ENCODE data around the gene NOP14.

The NOP14 gene

DNA sequence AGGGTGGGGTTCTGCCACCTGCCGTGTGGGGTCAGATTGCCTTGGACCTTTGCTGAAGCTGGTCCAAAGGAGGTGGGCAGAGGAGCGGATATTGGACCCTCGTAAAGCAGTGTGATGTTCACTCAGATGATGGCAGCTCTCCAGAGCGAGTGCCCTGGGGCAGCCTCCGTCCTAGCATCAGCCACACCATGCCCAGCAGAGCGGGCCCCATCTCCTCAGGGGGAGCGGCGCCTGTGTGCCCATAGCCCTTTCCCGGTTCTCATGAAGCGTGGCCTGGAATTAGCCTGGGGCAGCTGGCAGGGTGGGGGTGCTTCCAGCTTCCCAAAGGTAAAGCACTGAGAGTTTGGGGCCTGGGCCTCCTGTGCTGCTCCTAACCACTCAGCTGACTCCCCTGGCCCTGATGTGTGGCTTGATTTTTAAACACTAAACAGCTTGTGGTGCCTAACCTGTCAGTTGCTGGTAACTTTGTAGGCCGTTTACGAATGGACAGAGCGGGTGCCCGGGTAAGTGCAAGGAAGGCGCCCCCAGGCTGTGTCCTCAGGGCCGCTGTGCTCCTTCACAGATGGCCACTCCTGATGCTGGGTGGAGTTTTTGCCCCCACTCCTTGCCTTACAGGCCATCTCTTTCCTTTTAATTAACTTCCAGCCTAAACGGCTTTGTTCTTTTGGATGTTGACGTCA is 36.0 kb downstream of the NOP14 start:
- Histone ChIP-seq H3K9ac (ENCODE audit: low read depth, low read length) (no peak overlapping the region), H3K4me1 (ENCODE audit: insufficient read depth, low read length) (peaks cover 5% of the 10 kb centered on the region; the same call in 1 of the 2 replicates), H3K4me2 (ENCODE audit: insufficient read depth, low read length) (no peak overlapping the region), H3K36me3 (ENCODE audit: insufficient read depth, low read length) (peaks cover 93% of the 10 kb centered on the region), H3K9me3 (ENCODE audit: insufficient read depth, low read length, severe bottlenecking) (no peaks in the 10 kb centered on the region), H2AFZ (ENCODE audit: low read depth, low read length) (no peak overlapping the region), H3K4me3 (ENCODE audit: low read depth in 1 of 2, low read length in 2 of 2) (no peak overlapping the region), H3K79me2 (ENCODE audit: insufficient read depth, low read length) (peaks cover 4% of the 10 kb centered on the region; the same call in 1 of the 2 replicates), H3K27me3 (ENCODE audit: insufficient read depth, low read length, poor library complexity) (no peaks in the 10 kb centered on the region), H4K20me1 (ENCODE audit: insufficient read depth, low read length) (peaks cover 36% of the 10 kb centered on the region), H3K27ac (ENCODE audit: low read length) (no peak overlapping the region)
- ATAC-seq (ENCODE audit: insufficient read depth, low read depth) (no peak), DNase-seq (no peak)
- TF ChIP-seq, protein P1, sequence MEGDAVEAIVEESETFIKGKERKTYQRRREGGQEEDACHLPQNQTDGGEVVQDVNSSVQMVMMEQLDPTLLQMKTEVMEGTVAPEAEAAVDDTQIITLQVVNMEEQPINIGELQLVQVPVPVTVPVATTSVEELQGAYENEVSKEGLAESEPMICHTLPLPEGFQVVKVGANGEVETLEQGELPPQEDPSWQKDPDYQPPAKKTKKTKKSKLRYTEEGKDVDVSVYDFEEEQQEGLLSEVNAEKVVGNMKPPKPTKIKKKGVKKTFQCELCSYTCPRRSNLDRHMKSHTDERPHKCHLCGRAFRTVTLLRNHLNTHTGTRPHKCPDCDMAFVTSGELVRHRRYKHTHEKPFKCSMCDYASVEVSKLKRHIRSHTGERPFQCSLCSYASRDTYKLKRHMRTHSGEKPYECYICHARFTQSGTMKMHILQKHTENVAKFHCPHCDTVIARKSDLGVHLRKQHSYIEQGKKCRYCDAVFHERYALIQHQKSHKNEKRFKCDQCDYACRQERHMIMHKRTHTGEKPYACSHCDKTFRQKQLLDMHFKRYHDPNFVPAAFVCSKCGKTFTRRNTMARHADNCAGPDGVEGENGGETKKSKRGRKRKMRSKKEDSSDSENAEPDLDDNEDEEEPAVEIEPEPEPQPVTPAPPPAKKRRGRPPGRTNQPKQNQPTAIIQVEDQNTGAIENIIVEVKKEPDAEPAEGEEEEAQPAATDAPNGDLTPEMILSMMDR (IDR thresholded peaks at IDR 0.05; ENCODE audit: borderline replicate concordance, extremely low read depth, low read length, poor library complexity, severe bottlenecking), result no peak

DNA sequence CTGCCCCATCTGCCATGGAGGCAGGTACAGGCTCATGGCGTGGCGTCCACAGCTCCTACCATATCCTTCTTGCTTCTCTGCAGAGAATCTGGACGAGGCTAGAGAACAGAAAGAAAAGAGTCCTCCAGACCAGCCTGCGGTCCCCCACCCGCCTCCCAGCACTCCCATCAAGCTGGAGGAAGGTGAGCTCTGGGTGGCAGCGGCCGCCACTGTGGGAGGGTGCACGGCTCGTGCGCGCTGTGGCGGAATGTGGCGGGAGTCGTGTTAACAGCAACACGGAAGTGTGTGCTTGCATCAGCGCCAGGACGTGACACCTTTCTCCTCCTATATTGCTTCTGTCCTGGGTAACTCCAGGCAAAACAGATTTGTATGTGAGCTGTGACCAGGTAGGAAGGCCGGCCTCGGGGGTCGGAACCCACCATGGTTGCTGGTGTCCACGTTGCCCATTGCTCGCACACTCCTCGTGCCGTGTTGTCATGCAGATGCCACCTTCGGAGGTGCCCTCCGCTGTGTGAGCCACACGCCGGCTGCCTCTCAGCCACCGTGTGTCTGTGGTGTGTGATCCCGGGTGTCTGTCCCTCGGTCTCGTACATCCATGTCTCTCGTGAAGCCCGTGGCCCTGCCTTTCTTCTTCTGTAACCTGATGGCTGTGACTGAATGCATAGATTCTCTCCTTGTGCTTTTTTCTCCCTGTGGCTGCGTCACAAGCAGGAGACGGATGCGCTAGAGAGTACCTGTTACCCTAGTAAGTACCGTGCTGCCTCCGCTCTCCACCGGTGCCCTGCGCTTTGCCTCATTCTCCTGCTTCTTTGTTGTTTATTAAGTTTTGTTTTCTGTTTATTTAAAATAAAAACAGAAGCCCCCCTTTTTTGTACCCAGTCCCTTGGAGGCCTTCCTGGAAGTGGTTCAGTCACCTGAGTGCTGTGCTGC is 37.0 kb downstream of the NOP14 start:
- H3K27ac ChIP-seq (ENCODE audit: low read length), result no peak overlapping the region
- ATAC-seq (ENCODE audit: insufficient read depth, low read depth) (no peak), DNase-seq (no peak)
- H3K4me3 ChIP-seq (ENCODE audit: low read depth in 1 of 2, low read length in 2 of 2), result no peak overlapping the region
- no peaks in the 10 kb centered on the region for H3K27me3 ChIP-seq (ENCODE audit: insufficient read depth, low read length, poor library complexity)
- H4K20me1 ChIP-seq (ENCODE audit: insufficient read depth, low read length), result peaks cover 36% of the 10 kb centered on the region
- H3K9me3 ChIP-seq (ENCODE audit: insufficient read depth, low read length, severe bottlenecking), result no peaks in the 10 kb centered on the region
- H3K4me1 ChIP-seq (ENCODE audit: insufficient read depth, low read length), result no peaks in the 10 kb centered on the region
- H3K36me3 ChIP-seq (ENCODE audit: insufficient read depth, low read length), result peaks cover 84% of the 10 kb centered on the region
- no peak overlapping the region for H3K4me2 ChIP-seq (ENCODE audit: insufficient read depth, low read length)
- H3K9ac ChIP-seq (ENCODE audit: low read depth, low read length), result no peak overlapping the region
- no peak overlapping the region for H2AFZ ChIP-seq (ENCODE audit: low read depth, low read length)
- no peak for TF ChIP-seq EZH2 (IDR thresholded peaks at IDR 0.05; ENCODE audit: borderline replicate concordance, low read depth, low read length, severe bottlenecking)
- TF ChIP-seq, protein P1 (IDR thresholded peaks at IDR 0.05; ENCODE audit: borderline replicate concordance, extremely low read depth, low read length, poor library complexity, severe bottlenecking), result no peak
- H3K79me2 ChIP-seq (ENCODE audit: insufficient read depth, low read length), result peaks cover 8% of the 10 kb centered on the region; the same call in 1 of the 2 replicates

DNA sequence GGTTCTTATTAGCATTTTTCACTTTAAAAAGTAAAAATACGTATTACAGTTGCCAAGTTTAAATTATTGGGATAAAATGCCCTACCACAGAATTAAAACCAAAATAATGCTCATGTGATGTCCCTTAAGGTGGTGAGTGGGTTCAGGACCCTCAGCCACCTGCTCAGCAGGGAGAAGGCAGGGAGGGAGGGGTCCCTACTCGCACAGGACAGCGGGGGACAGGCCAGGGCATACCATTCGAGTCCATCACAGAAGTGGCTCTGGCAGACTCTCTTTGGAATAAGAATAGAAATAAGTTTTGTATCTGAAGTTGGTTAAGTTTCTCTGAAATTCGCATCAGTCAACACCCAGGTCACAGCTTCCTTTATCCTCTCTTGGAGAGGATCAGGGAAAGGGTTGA is 37.7 kb downstream of the NOP14 start:
- H3K4me1 ChIP-seq (ENCODE audit: insufficient read depth, low read length), result no peaks in the 10 kb centered on the region
- H3K27ac ChIP-seq (ENCODE audit: low read length), result no peak overlapping the region
- no peak overlapping the region for H3K9ac ChIP-seq (ENCODE audit: low read depth, low read length)
- H3K79me2 ChIP-seq (ENCODE audit: insufficient read depth, low read length), result peaks cover 8% of the 10 kb centered on the region
- no peak overlapping the region for H3K4me2 ChIP-seq (ENCODE audit: insufficient read depth, low read length)
- ATAC-seq (ENCODE audit: insufficient read depth, low read depth) (no peak), DNase-seq (no peak)
- peaks cover 77% of the 10 kb centered on the region for H3K36me3 ChIP-seq (ENCODE audit: insufficient read depth, low read length)
- no peaks in the 10 kb centered on the region for H3K9me3 ChIP-seq (ENCODE audit: insufficient read depth, low read length, severe bottlenecking)
- no peaks in the 10 kb centered on the region for H3K27me3 ChIP-seq (ENCODE audit: insufficient read depth, low read length, poor library complexity)
- no peak overlapping the region for H2AFZ ChIP-seq (ENCODE audit: low read depth, low read length)
- no peak overlapping the region for H3K4me3 ChIP-seq (ENCODE audit: low read depth in 1 of 2, low read length in 2 of 2)
- H4K20me1 ChIP-seq (ENCODE audit: insufficient read depth, low read length), result peaks cover 31% of the 10 kb centered on the region
- TF ChIP-seq EZH2 (IDR thresholded peaks at IDR 0.05; ENCODE audit: borderline replicate concordance, low read depth, low read length, severe bottlenecking), result no peak

DNA sequence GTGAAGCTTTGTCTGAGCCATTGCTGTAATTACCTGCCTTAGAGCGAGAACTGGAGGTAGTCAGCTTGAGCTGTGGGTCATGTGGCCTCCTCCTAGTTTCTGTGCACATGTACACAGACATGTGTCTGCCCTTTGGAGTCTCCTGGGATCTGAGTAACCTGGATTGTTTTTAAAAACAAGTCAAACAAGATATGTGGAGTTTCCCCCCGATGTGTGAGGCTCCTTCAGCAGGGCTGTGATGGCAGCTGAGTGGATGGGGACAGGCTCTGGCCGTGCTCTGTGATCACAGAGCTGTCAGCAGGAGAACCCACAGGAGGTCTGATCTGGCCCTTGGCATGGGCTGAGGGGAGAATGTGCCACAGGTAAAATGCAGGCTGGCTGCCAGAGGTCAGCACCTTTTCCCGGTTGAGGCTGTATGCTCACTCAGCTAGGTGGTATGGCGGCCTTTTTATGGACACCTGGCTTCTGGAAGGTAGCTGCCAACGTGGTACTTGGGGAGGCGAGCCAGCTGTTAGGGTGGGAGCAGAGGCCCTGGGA is 38.4 kb downstream of the NOP14 start:
- ATAC-seq (ENCODE audit: insufficient read depth, low read depth) (no peak), DNase-seq (no peak)
- H3K27me3 ChIP-seq (ENCODE audit: insufficient read depth, low read length, poor library complexity), result no peaks in the 10 kb centered on the region
- H3K9me3 ChIP-seq (ENCODE audit: insufficient read depth, low read length, severe bottlenecking), result no peaks in the 10 kb centered on the region
- H2AFZ ChIP-seq (ENCODE audit: low read depth, low read length), result no peak overlapping the region
- H3K4me2 ChIP-seq (ENCODE audit: insufficient read depth, low read length), result no peak overlapping the region
- peaks cover 12% of the 10 kb centered on the region for H3K79me2 ChIP-seq (ENCODE audit: insufficient read depth, low read length)
- no peak for TF ChIP-seq EZH2 (IDR thresholded peaks at IDR 0.05; ENCODE audit: borderline replicate concordance, low read depth, low read length, severe bottlenecking)
- TF ChIP-seq, protein P1 (IDR thresholded peaks at IDR 0.05; ENCODE audit: borderline replicate concordance, extremely low read depth, low read length, poor library complexity, severe bottlenecking), result no peak
- H3K4me1 ChIP-seq (ENCODE audit: insufficient read depth, low read length), result no peaks in the 10 kb centered on the region
- H4K20me1 ChIP-seq (ENCODE audit: insufficient read depth, low read length), result peaks cover 26% of the 10 kb centered on the region; the same call in 1 of the 2 replicates
- H3K4me3 ChIP-seq (ENCODE audit: low read depth in 1 of 2, low read length in 2 of 2), result no peak overlapping the region
- H3K9ac ChIP-seq (ENCODE audit: low read depth, low read length), result no peak overlapping the region
- H3K27ac ChIP-seq (ENCODE audit: low read length), result no peak overlapping the region
- H3K36me3 ChIP-seq (ENCODE audit: insufficient read depth, low read length), result peaks cover 71% of the 10 kb centered on the region
